Measurements from ENCODE around the gene BAZ2A. TPM values are rescaled to one million over a fixed set of nuclear protein-coding genes. Genes with fewer than 3 reads are reported as not detected.

Gene BAZ2A
- total and polyA plus RNA-seq, 2 experiments from 2014 or later, result 109 to 111 TPM

GRCh38 chr12:56568146-56568545 lies 62.0 kb downstream of the BAZ2A start:
- H3K4me2 ChIP-seq, result no peak overlapping the region
- no peaks in the 10 kb centered on the region for H3K9me2 ChIP-seq (ENCODE audit: insufficient read depth)
- H4K20me1 ChIP-seq (replicated peaks; ENCODE audit: insufficient read depth), result no peaks in the 10 kb centered on the region
- no peak overlapping the region for H3K27ac ChIP-seq (ENCODE audit: low read depth)
- peaks cover 4% of the 10 kb centered on the region; the same call in 1 of the 2 replicates for H3K4me1 ChIP-seq (ENCODE audit: insufficient read depth)
- no peak overlapping the region for H3K4me3 Mint-ChIP-seq
- H3K9me3 Mint-ChIP-seq, result no peaks in the 10 kb centered on the region
- no peak overlapping the region for H3K27ac Mint-ChIP-seq
- H3K4me1 Mint-ChIP-seq, result peaks cover 14% of the 10 kb centered on the region
- no peaks in the 10 kb centered on the region for H3K79me2 ChIP-seq (replicated peaks; ENCODE audit: insufficient read depth)
- H3F3A ChIP-seq (replicated peaks; ENCODE audit: low read depth), result no peaks in the 10 kb centered on the region; the same call in 1 of the 2 replicates
- H3K27me3 Mint-ChIP-seq (ENCODE audit: insufficient read depth, low read depth, poor library complexity), result peaks cover 2% of the 10 kb centered on the region
- no peaks in the 10 kb centered on the region; the same call in 1 of the 2 replicates for H3K36me3 ChIP-seq (ENCODE audit: insufficient read depth)
- no peak overlapping the region for H3K4me3 ChIP-seq
- TF ChIP-seq CTCF (conservative IDR thresholded peaks at IDR 0.05; ENCODE audit: low read depth in 2 of 2) (no peak), JUNB (IDR thresholded peaks at IDR 0.05; ENCODE audit: unreplicated experiment) (no peak), ZNF462 (CRISPR knock-in tag; IDR thresholded peaks at IDR 0.05) (no peak), REST (IDR thresholded peaks at IDR 0.05; ENCODE audit: unreplicated experiment) (no peak), ETS1 (IDR thresholded peaks at IDR 0.05) (no peak), EZH2 (IDR thresholded peaks at IDR 0.05; ENCODE audit: low read depth, unreplicated experiment) (no peak), ZNF114 (CRISPR knock-in tag; IDR thresholded peaks at IDR 0.05) (no peak), ZNF331 (CRISPR knock-in tag; IDR thresholded peaks at IDR 0.05; ENCODE audit: low read depth) (no peak)
- H3K27me3 ChIP-seq (ENCODE audit: insufficient read depth), result no peaks in the 10 kb centered on the region
- ATAC-seq, result no peak
- no peak for DNase-seq (ENCODE audit: low spot score)
- H3K36me3 Mint-ChIP-seq (ENCODE audit: low read depth), result peaks cover 5% of the 10 kb centered on the region; the same call in 1 of the 3 replicates
- no peak overlapping the region for H2AFZ ChIP-seq
